Measurements from ENCODE around the gene SLC25A29.

DNA sequence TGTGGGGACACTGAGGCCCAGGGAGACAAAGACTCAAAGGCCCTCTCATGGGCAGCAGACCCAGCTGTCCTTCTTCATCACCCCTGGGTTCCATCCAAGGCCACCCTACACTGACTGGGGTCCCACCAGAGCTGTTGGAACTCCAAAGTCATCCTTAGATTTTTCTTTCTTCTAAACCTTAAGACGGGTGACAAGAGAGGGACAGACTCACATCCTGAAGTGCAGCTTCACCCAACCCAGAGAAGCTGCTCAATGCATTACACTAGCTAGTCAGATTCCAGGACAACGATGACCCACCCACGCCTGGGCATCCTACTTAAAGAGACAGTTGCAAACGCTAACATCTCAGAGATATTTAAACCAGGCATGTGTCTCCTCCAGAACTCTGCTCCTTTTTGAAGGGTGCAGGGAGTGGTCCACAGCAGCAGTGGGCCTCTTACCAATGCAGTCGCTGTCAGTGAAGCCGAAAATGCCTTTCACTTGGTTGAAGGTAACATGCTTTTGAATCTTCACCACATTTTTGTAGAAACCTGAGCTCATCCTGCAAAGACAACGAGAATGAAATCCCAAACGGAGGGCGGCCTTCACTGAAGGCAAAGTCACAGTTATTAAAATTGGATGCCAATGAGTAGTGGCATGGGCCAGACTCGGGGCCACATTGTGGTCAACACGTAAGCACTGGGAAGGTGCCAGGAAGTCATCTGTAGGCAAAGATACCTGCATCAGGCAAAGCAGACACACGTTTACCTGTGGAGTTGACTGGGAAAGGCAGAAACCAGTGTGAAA lies 40.3 kb upstream of the SLC25A29 start:
- TF ChIP-seq CTCF (IDR thresholded peaks at IDR 0.05) (no peak), EP300 (IDR thresholded peaks at IDR 0.05) (no peak), POLR2A (IDR thresholded peaks at IDR 0.05; ENCODE audit: low read length) (no peak), USF2 (IDR thresholded peaks at IDR 0.05) (no peak), KDM5A (IDR thresholded peaks at IDR 0.05) (no peak), REST (IDR thresholded peaks at IDR 0.05) (no peak), RAD21 (conservative IDR thresholded peaks at IDR 0.05 in 1 of 2, IDR thresholded peaks at IDR 0.05 in 1 of 2) (no peak), JUNB (IDR thresholded peaks at IDR 0.05) (no peak)

Data from A549 (cell line).